Panc1 (cell line): ENCODE data around the gene PIP4K2A.

ENCODE experiments used
- CTCF ChIP-seq: fragments of 450-650 bp; IDR thresholded peaks from 2 replicates; pipeline ENCODE4 v1.5.1; 2017; ENCODE audit warnings: mild to moderate bottlenecking
- TF ChIP-seq, protein P1 (sequence below), 2 experiments: IDR thresholded peaks; 2 replicates each; pipeline ENCODE4 v1.6.1; 2011 to 2012; ENCODE audit warnings: low read depth in 2 of 2, control low read depth in 1 of 2, low read length in 1 of 2, mild to moderate bottlenecking in 1 of 2, moderate library complexity in 1 of 2; ENCODE audit not compliant: insufficient read depth in 1 of 2

DNA sequence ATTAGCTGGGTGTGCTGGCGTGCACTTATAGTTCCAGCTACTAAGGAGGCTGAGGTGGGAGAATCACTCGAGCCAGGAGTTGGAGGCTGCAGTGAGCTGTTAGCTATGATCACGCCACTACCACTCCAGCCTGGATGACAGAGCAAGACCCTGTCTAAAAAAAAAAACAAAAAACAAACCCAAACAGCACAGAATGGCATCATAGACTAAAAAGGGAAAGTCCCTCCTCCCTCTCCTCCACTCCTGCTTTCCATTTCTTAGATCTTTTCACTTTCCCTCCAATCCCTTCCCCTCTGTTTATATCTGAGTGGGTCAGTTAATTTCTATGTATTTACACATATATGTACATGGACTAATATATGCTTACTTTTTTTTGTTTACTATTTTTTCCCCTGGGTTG lies 10.4 kb upstream of the PIP4K2A start:
- TF ChIP-seq CTCF = no peak
- TF ChIP-seq, protein P1, sequence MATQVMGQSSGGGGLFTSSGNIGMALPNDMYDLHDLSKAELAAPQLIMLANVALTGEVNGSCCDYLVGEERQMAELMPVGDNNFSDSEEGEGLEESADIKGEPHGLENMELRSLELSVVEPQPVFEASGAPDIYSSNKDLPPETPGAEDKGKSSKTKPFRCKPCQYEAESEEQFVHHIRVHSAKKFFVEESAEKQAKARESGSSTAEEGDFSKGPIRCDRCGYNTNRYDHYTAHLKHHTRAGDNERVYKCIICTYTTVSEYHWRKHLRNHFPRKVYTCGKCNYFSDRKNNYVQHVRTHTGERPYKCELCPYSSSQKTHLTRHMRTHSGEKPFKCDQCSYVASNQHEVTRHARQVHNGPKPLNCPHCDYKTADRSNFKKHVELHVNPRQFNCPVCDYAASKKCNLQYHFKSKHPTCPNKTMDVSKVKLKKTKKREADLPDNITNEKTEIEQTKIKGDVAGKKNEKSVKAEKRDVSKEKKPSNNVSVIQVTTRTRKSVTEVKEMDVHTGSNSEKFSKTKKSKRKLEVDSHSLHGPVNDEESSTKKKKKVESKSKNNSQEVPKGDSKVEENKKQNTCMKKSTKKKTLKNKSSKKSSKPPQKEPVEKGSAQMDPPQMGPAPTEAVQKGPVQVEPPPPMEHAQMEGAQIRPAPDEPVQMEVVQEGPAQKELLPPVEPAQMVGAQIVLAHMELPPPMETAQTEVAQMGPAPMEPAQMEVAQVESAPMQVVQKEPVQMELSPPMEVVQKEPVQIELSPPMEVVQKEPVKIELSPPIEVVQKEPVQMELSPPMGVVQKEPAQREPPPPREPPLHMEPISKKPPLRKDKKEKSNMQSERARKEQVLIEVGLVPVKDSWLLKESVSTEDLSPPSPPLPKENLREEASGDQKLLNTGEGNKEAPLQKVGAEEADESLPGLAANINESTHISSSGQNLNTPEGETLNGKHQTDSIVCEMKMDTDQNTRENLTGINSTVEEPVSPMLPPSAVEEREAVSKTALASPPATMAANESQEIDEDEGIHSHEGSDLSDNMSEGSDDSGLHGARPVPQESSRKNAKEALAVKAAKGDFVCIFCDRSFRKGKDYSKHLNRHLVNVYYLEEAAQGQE (IDR thresholded peaks at IDR 0.05; ENCODE audit: insufficient read depth in 1 of 2, low read depth in 2 of 2, low read length in 1 of 2) = no peak
